ENCODE data around the gene C1QL1. TPM values are rescaled to one million over a fixed set of nuclear protein-coding genes. Genes with fewer than 3 reads are reported as not detected.

Gene C1QL1
- total RNA-seq, 4 donors from 2014 or later = not detected

DNA sequence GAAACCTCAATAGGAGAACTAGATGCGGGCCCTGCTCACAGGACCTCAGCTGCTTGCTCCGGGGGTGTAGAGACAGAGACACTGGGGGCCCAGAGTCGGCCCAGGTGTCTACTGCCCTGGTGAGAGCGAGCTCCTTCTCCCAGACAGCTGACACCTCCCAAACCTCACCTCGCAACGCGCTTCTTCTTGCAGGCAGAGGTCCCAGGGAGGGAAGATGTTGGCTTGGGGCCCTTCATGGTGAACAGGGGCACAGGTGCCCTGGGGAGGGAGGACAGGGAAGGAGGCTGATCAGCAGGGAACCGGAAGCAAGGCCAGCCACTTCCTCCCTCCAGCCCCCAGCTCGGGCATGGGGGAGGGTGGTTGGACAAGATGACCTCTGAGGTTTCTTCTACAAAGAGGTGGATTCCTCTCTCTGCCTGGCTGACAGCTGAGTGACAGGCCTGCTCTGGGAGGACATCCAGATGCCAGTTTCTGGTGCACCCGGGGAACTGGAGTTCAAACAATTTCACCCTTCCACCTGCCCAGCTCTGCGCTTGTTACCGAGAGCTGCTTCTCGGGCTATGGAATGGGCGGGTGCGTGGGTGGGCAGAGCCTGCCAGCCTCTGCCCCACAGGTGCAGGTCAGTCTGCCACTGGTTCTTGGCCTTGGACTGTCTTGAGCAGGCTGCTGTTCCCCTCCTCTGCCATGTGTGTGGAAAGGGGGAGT lies 41.1 kb downstream of the C1QL1 start:
- TF ChIP-seq POLR2A (IDR thresholded peaks at IDR 0.05) = no peak
- TF ChIP-seq, protein P1, sequence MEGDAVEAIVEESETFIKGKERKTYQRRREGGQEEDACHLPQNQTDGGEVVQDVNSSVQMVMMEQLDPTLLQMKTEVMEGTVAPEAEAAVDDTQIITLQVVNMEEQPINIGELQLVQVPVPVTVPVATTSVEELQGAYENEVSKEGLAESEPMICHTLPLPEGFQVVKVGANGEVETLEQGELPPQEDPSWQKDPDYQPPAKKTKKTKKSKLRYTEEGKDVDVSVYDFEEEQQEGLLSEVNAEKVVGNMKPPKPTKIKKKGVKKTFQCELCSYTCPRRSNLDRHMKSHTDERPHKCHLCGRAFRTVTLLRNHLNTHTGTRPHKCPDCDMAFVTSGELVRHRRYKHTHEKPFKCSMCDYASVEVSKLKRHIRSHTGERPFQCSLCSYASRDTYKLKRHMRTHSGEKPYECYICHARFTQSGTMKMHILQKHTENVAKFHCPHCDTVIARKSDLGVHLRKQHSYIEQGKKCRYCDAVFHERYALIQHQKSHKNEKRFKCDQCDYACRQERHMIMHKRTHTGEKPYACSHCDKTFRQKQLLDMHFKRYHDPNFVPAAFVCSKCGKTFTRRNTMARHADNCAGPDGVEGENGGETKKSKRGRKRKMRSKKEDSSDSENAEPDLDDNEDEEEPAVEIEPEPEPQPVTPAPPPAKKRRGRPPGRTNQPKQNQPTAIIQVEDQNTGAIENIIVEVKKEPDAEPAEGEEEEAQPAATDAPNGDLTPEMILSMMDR (IDR thresholded peaks at IDR 0.05 in 4 of 5, conservative IDR thresholded peaks at IDR 0.05 in 1 of 5) = no peak
- no peak overlapping the region for H3K27ac ChIP-seq
- H3K27me3 ChIP-seq = no peaks in the 10 kb centered on the region
- peaks cover 0 to 6% of the 10 kb centered on the region in 2 donors for H3K4me1 ChIP-seq
- in situ Hi-C loops (cut with MboI; ENCODE audit: low sequenced_read_pairs in 4 of 4) (loop anchor here in 3 of 4 donors (5.0 to 10.0 kb wide), 4 partner anchors 85 to 178 kb away; no protein-coding TSS in a partner anchor), intact Hi-C loops (cut with DNase I; ENCODE audit: low total_unique reads) (no loop called here)
- peak in 1 of 2 donors; percentile 5 for DNase-seq
- H3K4me3 ChIP-seq = no peak overlapping the region
- no peak for ATAC-seq
- H3K9me3 ChIP-seq = no peaks in the 10 kb centered on the region
- H3K36me3 ChIP-seq = no peaks in the 10 kb centered on the region

DNA sequence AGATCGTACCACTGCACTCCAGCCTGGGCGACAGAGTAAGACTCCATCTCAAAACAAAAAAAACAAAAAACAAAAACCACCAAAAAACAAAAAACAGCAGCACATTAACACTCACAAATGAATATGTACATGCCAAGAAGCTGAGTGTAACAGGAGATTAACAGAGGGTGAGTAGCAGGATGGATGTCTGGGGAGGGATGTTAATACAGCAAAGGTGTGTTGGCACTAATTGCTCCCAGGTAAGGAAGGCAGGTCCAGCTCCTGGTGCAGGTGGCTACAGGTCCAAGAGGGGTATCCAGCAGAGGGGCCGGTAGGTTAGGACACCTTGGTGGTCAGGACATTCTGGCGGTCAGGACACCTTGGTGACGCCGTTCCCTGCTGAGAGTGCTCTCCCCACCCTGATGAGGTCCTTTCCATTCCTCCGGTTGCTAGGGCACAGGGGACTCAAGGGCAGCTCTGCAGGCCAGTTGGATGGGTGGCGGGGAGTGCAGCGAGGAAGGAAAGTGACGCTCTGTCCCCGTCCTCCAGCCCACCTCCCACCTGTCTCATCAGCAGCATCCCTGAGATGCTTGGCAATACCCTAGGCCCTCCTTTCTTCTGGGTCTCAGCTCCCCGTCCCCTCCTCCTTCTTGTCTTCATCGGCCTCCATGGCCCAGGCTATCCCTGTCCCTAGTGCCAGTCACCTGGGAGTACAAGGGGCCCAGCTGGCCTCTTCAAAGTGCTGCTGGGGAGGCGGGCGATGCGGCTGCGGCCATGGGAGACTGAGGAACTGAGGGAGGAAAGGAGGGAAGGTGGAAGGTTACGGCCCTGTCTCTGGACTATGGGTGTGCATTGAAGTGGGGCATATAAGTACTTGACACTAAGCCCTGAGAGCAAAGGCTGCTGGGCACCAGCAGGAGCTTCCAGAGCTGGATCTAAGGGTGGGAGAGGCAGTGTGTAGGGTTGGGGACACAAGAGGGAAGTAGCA lies 42.1 kb downstream of the C1QL1 start:
- ATAC-seq = no peak

DNA sequence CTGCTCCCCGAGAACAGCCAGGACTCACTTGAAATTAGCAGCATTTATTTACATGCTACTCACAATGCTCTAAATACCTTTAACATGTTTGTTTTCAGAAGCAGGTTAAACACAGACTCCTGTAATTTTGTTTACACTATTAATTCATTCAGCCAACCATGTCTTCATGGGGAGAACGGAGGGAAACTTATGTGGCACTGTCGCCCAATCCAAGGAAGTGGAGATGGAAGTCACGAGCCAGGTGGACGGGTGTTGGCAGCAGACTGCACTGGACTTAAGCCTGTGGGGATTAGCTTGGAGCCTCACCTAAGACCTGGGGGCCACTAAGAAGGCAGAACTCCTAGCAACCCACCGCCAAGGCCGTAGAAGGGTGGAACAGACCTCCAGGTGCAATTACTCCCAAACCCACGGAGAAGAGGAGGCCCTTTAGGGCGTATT lies 44.0 kb downstream of the C1QL1 start:
- intact Hi-C loops (cut with DNase I; ENCODE audit: low total_unique reads) = no loop called here

More for the DNA sequence above, 42.1 kb downstream of the C1QL1 start:
- TF ChIP-seq, protein P1 (IDR thresholded peaks at IDR 0.05 in 4 of 5, conservative IDR thresholded peaks at IDR 0.05 in 1 of 5) = no peak
- TF ChIP-seq POLR2A (IDR thresholded peaks at IDR 0.05) = no peak
- Histone ChIP-seq H3K4me3 (no peak overlapping the region), H3K27me3 (no peaks in the 10 kb centered on the region), H3K27ac (no peak overlapping the region), H3K9me3 (no peaks in the 10 kb centered on the region), H3K36me3 (no peaks in the 10 kb centered on the region), H3K4me1 (peaks cover 0 to 6% of the 10 kb centered on the region in 2 donors)
- DNase-seq = peak in 1 of 2 donors; percentile 5
- in situ Hi-C loops (cut with MboI; ENCODE audit: low sequenced_read_pairs in 4 of 4) (loop anchor here in 3 of 4 donors (5.0 to 10.0 kb wide), 4 partner anchors 86 to 179 kb away; no protein-coding TSS in a partner anchor), intact Hi-C loops (cut with DNase I; ENCODE audit: low total_unique reads) (no loop called here)

More for the DNA sequence above, 44.0 kb downstream of the C1QL1 start:
- Histone ChIP-seq H3K4me1 (peaks cover 0 to 3% of the 10 kb centered on the region in 2 donors), H3K9me3 (no peaks in the 10 kb centered on the region), H3K36me3 (no peaks in the 10 kb centered on the region), H3K27ac (no peak overlapping the region), H3K27me3 (no peaks in the 10 kb centered on the region), H3K4me3 (no peak overlapping the region)
- DNase-seq = peak in 1 of 2 donors; percentile 4
- TF ChIP-seq, protein P1 (IDR thresholded peaks at IDR 0.05 in 4 of 5, conservative IDR thresholded peaks at IDR 0.05 in 1 of 5) = no peak
- TF ChIP-seq POLR2A (IDR thresholded peaks at IDR 0.05) = no peak
- ATAC-seq = no peak
- in situ Hi-C loops (cut with MboI; ENCODE audit: low sequenced_read_pairs in 4 of 4) = loop anchor here in 3 of 4 donors (10.0 to 25.0 kb wide), 4 partner anchors 91 to 213 kb away; partner anchors contain the start of genes ACBD4 (in 1 of the 3), HEXIM1 (in 1 of the 3) and PLCD3 (in 1 of the 3)

Measured in gastrocnemius medialis (tissue), 4 donors.